Suprapubic skin (tissue), 3 donors: ENCODE data around the gene HELT.

Experiments
- CTCF ChIP-seq, 2 donors: fragments of 200-600 bp in 1 of 2; fragments of 450-650 bp in 1 of 2; sonication (generic) in 1 of 2; IDR thresholded peaks; one replicate each; pipeline ENCODE4 v1.5.1; 2016 to 2019; ENCODE audit warnings: antibody characterized with exemption in 2 of 2, mild to moderate bottlenecking in 1 of 2, moderate library complexity in 1 of 2
- EP300 ChIP-seq: sonication (generic); formaldehyde crosslinking; IDR thresholded peaks from one replicate; pipeline ENCODE4 v1.6.1; 2017; ENCODE audit warnings: antibody characterized with exemption
- POLR2A ChIP-seq, 2 donors: fragments of 450-650 bp; IDR thresholded peaks; one replicate each; pipeline ENCODE4 v1.6.1; 2017; ENCODE audit warnings: antibody characterized with exemption in 2 of 2, mild to moderate bottlenecking in 2 of 2, moderate library complexity in 2 of 2

GRCh38 chr4:185035284-185035683 lies 17.0 kb downstream of the HELT start:
- TF ChIP-seq POLR2A (IDR thresholded peaks at IDR 0.05) (no peak), EP300 (no peak), CTCF (IDR thresholded peaks at IDR 0.05) (no peak)
